H9 (cell line): ENCODE measurements around the gene TBC1D7. TPM values are rescaled to one million over a fixed set of nuclear protein-coding genes. Genes with fewer than 3 reads are reported as not detected.

ENCODE experiments used
- DNase-seq: peaks from one replicate; pipeline ENCODE4 v3.0.0-alpha.2; 2017
- H2AFZ ChIP-seq: one replicate; pipeline ENCODE4 v1.6.1; 2013; ENCODE audit warnings: mild to moderate bottlenecking, low read length, control low read depth, moderate library complexity
- H2AK5ac ChIP-seq: 2 replicates; pipeline ENCODE4 v1.6.1; 2013; ENCODE audit warnings: low read length, control low read depth, mixed read lengths; ENCODE audit not compliant: insufficient read length
- H2BK120ac ChIP-seq: one replicate; pipeline ENCODE4 v1.6.1; 2013; ENCODE audit warnings: low read depth, mild to moderate bottlenecking, low read length, control low read depth, inconsistent platforms; ENCODE audit not compliant: poor library complexity, severe bottlenecking
- H2BK12ac ChIP-seq: 2 replicates; pipeline ENCODE4 v1.6.1; 2013; ENCODE audit warnings: low read length, control low read depth, mixed read lengths, low read depth; ENCODE audit not compliant: insufficient read length
- H2BK15ac ChIP-seq: 2 replicates; pipeline ENCODE4 v1.6.1; 2013; ENCODE audit warnings: low read depth, low read length, control low read depth
- H2BK20ac ChIP-seq: one replicate; pipeline ENCODE4 v1.6.1; 2013; ENCODE audit warnings: low read depth, mild to moderate bottlenecking, low read length, control low read depth, inconsistent platforms; ENCODE audit not compliant: poor library complexity, severe bottlenecking
- H2BK5ac ChIP-seq: 2 replicates; pipeline ENCODE4 v1.6.1; 2013; ENCODE audit warnings: low read length, control low read depth, mixed read lengths; ENCODE audit not compliant: insufficient read length
- H3K14ac ChIP-seq: 2 replicates; pipeline ENCODE4 v1.6.1; 2013; ENCODE audit warnings: low read length, control low read depth; ENCODE audit not compliant: insufficient read depth
- H3K18ac ChIP-seq: 2 replicates; pipeline ENCODE4 v1.6.1; 2013; ENCODE audit warnings: low read depth, mild to moderate bottlenecking, mixed read lengths, low read length, control low read depth; ENCODE audit not compliant: insufficient read length
- H3K23ac ChIP-seq: 2 replicates; pipeline ENCODE4 v1.6.1; 2013; ENCODE audit warnings: low read length, control low read depth, mixed read lengths, low read depth; ENCODE audit not compliant: insufficient read length
- H3K23me2 ChIP-seq: 2 replicates; pipeline ENCODE4 v1.6.1; 2013; ENCODE audit warnings: low read depth, mild to moderate bottlenecking, mixed read lengths, low read length, control low read depth; ENCODE audit not compliant: insufficient read length, poor library complexity, severe bottlenecking
- H3K27ac ChIP-seq: 2 replicates; pipeline ENCODE4 v1.5.1; 2013; ENCODE audit warnings: low read length, control low read depth, mixed read lengths, low read depth; ENCODE audit not compliant: insufficient read length
- H3K27me3 ChIP-seq: 2 replicates; pipeline ENCODE4 v1.6.1; 2013; ENCODE audit warnings: low read length, control low read depth, inconsistent platforms; ENCODE audit not compliant: insufficient read depth
- H3K4ac ChIP-seq: 2 replicates; pipeline ENCODE4 v1.6.1; 2013; ENCODE audit warnings: low read depth, mild to moderate bottlenecking, control low read depth, inconsistent platforms, low read length, moderate library complexity
- H3K4me1 ChIP-seq: 2 replicates; pipeline ENCODE4 v1.6.1; 2013; ENCODE audit warnings: low read length, control low read depth, inconsistent platforms; ENCODE audit not compliant: insufficient read depth
- H3K4me2 ChIP-seq: 2 replicates; pipeline ENCODE4 v1.6.1; 2013; ENCODE audit warnings: low read length, control low read depth, mixed read lengths; ENCODE audit not compliant: insufficient read length, insufficient read depth
- H3K56ac ChIP-seq: 2 replicates; pipeline ENCODE4 v1.6.1; 2013; ENCODE audit warnings: low read depth, mild to moderate bottlenecking, mixed read lengths, low read length, control low read depth; ENCODE audit not compliant: insufficient read length
- H3K79me1 ChIP-seq: 2 replicates; pipeline ENCODE4 v1.6.1; 2013; ENCODE audit warnings: low read depth, mild to moderate bottlenecking, moderate library complexity, low read length, control low read depth, inconsistent platforms; ENCODE audit not compliant: insufficient read depth, poor library complexity, severe bottlenecking
- H3K79me2 ChIP-seq: 2 replicates; pipeline ENCODE4 v1.6.1; 2013; ENCODE audit warnings: low read length, control low read depth, inconsistent platforms; ENCODE audit not compliant: insufficient read depth
- H3K9ac ChIP-seq: 2 replicates; pipeline ENCODE4 v1.6.1; 2013; ENCODE audit warnings: low read length, control low read depth, mixed read lengths; ENCODE audit not compliant: insufficient read length; ENCODE audit errors: extremely low read depth
- H3K9me3 ChIP-seq: one replicate; pipeline ENCODE4 v1.6.1; 2013; ENCODE audit warnings: low read depth, low read length, inconsistent platforms; ENCODE audit not compliant: control insufficient read depth
- H3T11ph ChIP-seq: one replicate; pipeline ENCODE4 v1.6.1; 2013; ENCODE audit warnings: mild to moderate bottlenecking, low read length, control low read depth, inconsistent platforms
- H4K20me1 ChIP-seq: one replicate; pipeline ENCODE4 v1.6.1; 2013; ENCODE audit not compliant: control insufficient read depth, insufficient read length, insufficient read depth
- H4K5ac ChIP-seq: 2 replicates; pipeline ENCODE4 v1.6.1; 2013; ENCODE audit warnings: low read depth, mild to moderate bottlenecking, mixed read lengths, low read length, control low read depth; ENCODE audit not compliant: insufficient read length
- H4K8ac ChIP-seq: replicated peaks from 2 replicates; pipeline ENCODE4 v1.6.1; 2013; ENCODE audit warnings: low read length, control low read depth, mixed read lengths, low read depth; ENCODE audit not compliant: insufficient read length
- H4K91ac ChIP-seq: 2 replicates; pipeline ENCODE4 v1.6.1; 2013; ENCODE audit warnings: low read depth, mild to moderate bottlenecking, moderate library complexity, mixed read lengths, low read length, control low read depth; ENCODE audit not compliant: insufficient read length
- H3K27ac Mint-ChIP-seq, 3 experiments: 2 replicates in 2 of 3; 3 replicates in 1 of 3; pipeline ENCODE4 v1.8.0; 2020 to 2021; ENCODE audit warnings: mixed read lengths in 3 of 3, mild to moderate bottlenecking in 1 of 3, moderate library complexity in 1 of 3
- H3K27me3 Mint-ChIP-seq: 2 replicates; pipeline ENCODE4 v1.8.0; 2021; ENCODE audit warnings: low read depth, mild to moderate bottlenecking, moderate library complexity, mixed read lengths
- H3K36me3 Mint-ChIP-seq, 3 experiments: 2 replicates in 2 of 3; 3 replicates in 1 of 3; pipeline ENCODE4 v1.8.0; 2020 to 2021; ENCODE audit warnings: low read depth in 3 of 3, mixed read lengths in 3 of 3; ENCODE audit not compliant: insufficient read depth in 1 of 3
- H3K4me1 Mint-ChIP-seq, 2 experiments: 2 replicates each; pipeline ENCODE4 v1.8.0; 2020; ENCODE audit warnings: mixed read lengths in 2 of 2
- H3K4me3 Mint-ChIP-seq, 2 experiments: 2 replicates in 1 of 2; 3 replicates in 1 of 2; pipeline ENCODE4 v1.8.0; 2020 to 2021; ENCODE audit warnings: mild to moderate bottlenecking in 2 of 2, mixed read lengths in 2 of 2, moderate library complexity in 1 of 2
- H3K9me3 Mint-ChIP-seq, 2 experiments: 2 replicates in 1 of 2; 3 replicates in 1 of 2; pipeline ENCODE4 v1.8.0; 2020; ENCODE audit warnings: mild to moderate bottlenecking in 2 of 2, mixed read lengths in 2 of 2, moderate library complexity in 1 of 2
- CTCF ChIP-seq: fragments of 200-600 bp; sonication (generic); conservative IDR thresholded peaks from 3 replicates; pipeline ENCODE4 v1.8.0; 2021; ENCODE audit warnings: antibody characterized with exemption, mild to moderate bottlenecking
- WGBS: extraction: QIAGEN DNeasy Blood & Tissue Kit; methylation state at CpG from one replicate; pipeline ENCODE4 v1.1.7; 2013; ENCODE audit warnings: missing lambda C conversion rate, low lambda C conversion rate, mixed read lengths; ENCODE audit not compliant: insufficient read length; ENCODE audit errors: extremely low coverage; 5-methylcytosine and 5-hydroxymethylcytosine counted together
- total RNA-seq: library from RNA; stranded (reverse); gene quantifications from 2 replicates; pipeline ENCODE4 v1.2.1, GENCODE V29; 2021

The TBC1D7 gene
- total RNA-seq, 1 experiment from 2014 or later = 33.9 TPM

- Histone ChIP-seq H3K14ac (no peak overlapping the region), H3K4me1 (no peaks in the 10 kb centered on the region), H3K18ac (no peak overlapping the region), H4K5ac (no peak overlapping the region), H2BK120ac (no peak overlapping the region), H3K4me2 (no peak overlapping the region), H2AFZ (no peak overlapping the region), H3T11ph (no peak overlapping the region), H3K9me3 (no peaks in the 10 kb centered on the region), H3K4ac (no peak overlapping the region), H4K91ac (no peak overlapping the region), H2BK12ac (no peak overlapping the region), H3K27ac (no peak overlapping the region), H2BK5ac (no peak overlapping the region), H3K79me1 (no peaks in the 10 kb centered on the region), H3K56ac (no peak overlapping the region), H4K20me1 (no peaks in the 10 kb centered on the region), H2BK15ac (no peak overlapping the region), H3K23ac (no peak overlapping the region), H3K23me2 (no peaks in the 10 kb centered on the region), H3K9ac (no peak overlapping the region), H2BK20ac (no peak overlapping the region), H3K79me2 (no peaks in the 10 kb centered on the region), H2AK5ac (no peak overlapping the region), H3K27me3 (no peaks in the 10 kb centered on the region), H4K8ac (no peak overlapping the region)
- H3K4me3 Mint-ChIP-seq = no peak overlapping the region
- no peaks in the 10 kb centered on the region for H3K9me3 Mint-ChIP-seq
- H3K36me3 Mint-ChIP-seq = peaks cover 13 to 56% (median 50%) of the 10 kb centered on the region in 3 experiments; a peak in 6 of 7 replicates
- no peak for TF ChIP-seq CTCF
- no peaks in the 10 kb centered on the region for H3K4me1 Mint-ChIP-seq
- WGBS = no CpG with 5 or more reads among the region's 1 CpG
- no peak for DNase-seq
- H3K27me3 Mint-ChIP-seq = no peaks in the 10 kb centered on the region
- no peak overlapping the region for H3K27ac Mint-ChIP-seq
Observed at GRCh38 chr6:13305791-13306190, 22.5 kb downstream of the TBC1D7 start.
